Left ventricle myocardium inferior (tissue), 1 donor: ENCODE data around the gene PRKCZ. TPM values are rescaled to one million over a fixed set of nuclear protein-coding genes. Genes with fewer than 3 reads are reported as not detected.

Experiments
- DNase-seq: peaks from one replicate; pipeline ENCODE4 v3.0.0-alpha.2; 2020
- H3K27ac ChIP-seq: fragments of 200-600 bp; replicated peaks from 2 replicates; pipeline ENCODE4 v1.8.0; 2021
- H3K27me3 ChIP-seq: fragments of 200-600 bp; 2 replicates; pipeline ENCODE4 v1.8.0; 2021; ENCODE audit warnings: low read depth
- H3K36me3 ChIP-seq: fragments of 200-600 bp; 2 replicates; pipeline ENCODE4 v1.8.0; 2021
- H3K4me1 ChIP-seq: fragments of 200-600 bp; 2 replicates; pipeline ENCODE4 v1.8.0; 2021
- H3K4me3 ChIP-seq: fragments of 200-600 bp; 2 replicates; pipeline ENCODE4 v1.8.0; 2021; ENCODE audit warnings: mild to moderate bottlenecking, moderate library complexity
- H3K9me3 ChIP-seq: fragments of 200-600 bp; replicated peaks from 2 replicates; pipeline ENCODE4 v1.8.0; 2021
- CTCF ChIP-seq: fragments of 200-600 bp; IDR thresholded peaks from 2 replicates; pipeline ENCODE4 v1.8.0; 2021; ENCODE audit warnings: antibody characterized with exemption, mild to moderate bottlenecking, borderline replicate concordance
- intact Hi-C: fragments of 100-400 bp; cut with micrococcal nuclease; formaldehyde crosslinking; loops from one replicate; pipeline ENCODE4 v1.11.0; 2022
- total RNA-seq: library from RNA; stranded (reverse); fragmentation: NEBNext Ultra II Directional; extraction: Animal tissue kit (Norgen Biotek cat#: 25700); gene quantifications from one replicate; pipeline ENCODE4 v1.2.1, GENCODE V29; 2021
- donor health status: DM: no; HTN: yes; CAD: no; lungs with severe emphysema.

Gene PRKCZ
- total RNA-seq, 1 donor from 2014 or later = 19.1 TPM

DNA sequence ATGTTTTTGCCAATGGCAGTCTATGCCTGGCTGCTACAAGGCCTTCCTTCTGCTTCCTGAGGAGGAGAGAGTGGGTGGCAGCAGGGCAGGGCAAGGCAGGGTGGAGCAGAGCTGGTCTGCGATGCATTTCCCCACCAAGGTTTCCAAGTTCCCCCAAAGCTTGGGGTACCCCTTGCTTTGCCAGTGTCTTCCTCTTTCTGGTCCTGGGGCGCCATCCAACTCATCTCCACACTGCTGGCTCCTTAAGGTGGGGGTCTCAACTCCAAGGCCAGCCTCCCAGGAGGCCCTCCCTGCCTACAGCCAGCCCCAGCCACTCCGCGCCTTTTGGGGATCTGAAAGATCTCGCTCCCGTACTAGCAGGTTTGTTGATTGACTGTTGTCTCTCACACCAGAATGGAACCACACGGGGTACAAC is 174.0 kb downstream of the PRKCZ start:
- Histone ChIP-seq H3K36me3 (no peaks in the 10 kb centered on the region), H3K4me1 (peaks cover 15% of the 10 kb centered on the region), H3K27me3 (no peaks in the 10 kb centered on the region), H3K27ac (no peak overlapping the region), H3K4me3 (no peak overlapping the region), H3K9me3 (no peaks in the 10 kb centered on the region)
- no peak for DNase-seq
- TF ChIP-seq CTCF = no peak
- intact Hi-C loops = no loop called here

DNA sequence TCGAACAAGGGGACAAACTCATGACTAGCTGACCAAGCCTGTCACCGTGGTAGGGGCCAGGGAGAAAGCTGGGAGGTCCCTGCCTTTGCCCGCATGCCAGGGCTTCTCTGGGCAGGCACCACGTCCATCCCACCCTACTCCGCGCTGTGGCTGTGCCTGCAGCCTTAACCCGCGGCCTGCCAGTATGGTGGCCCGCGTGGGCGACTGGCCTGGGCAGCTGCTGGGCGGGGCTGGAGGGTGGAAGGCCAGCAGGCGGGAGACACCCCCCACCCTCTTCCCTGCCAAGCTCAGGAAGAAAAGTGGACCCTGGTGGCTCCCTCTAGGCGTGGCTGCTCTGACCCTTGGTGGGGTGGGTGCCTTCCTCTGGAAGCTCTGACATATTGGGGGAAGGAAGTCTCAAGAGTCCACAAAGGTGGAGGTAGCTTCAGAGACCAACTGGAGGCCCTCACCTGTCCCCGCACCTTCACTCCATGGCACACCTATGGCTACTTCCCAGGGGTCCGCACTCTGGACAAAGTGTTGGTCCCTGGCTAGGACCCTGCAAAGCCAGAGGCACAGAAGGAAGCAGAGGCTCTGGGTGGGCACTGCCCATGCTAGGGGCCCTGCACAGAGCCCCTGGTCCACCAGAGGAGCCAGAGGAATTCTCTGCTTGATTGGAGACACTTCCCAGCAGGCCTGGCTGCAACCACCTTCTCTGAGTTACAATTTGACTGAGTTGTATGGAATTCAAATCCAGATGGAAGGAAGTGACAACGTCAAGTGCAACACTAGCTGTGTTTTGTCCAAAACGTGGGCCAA is 174.6 kb downstream of the PRKCZ start:
- no peak overlapping the region for H3K27ac ChIP-seq
- H3K4me1 ChIP-seq = peaks cover 21% of the 10 kb centered on the region
- no peak overlapping the region for H3K4me3 ChIP-seq
- intact Hi-C loops = no loop called here
- no peaks in the 10 kb centered on the region for H3K27me3 ChIP-seq
- H3K36me3 ChIP-seq = no peaks in the 10 kb centered on the region
- TF ChIP-seq CTCF = no peak
- no peak for DNase-seq
- no peaks in the 10 kb centered on the region for H3K9me3 ChIP-seq

DNA sequence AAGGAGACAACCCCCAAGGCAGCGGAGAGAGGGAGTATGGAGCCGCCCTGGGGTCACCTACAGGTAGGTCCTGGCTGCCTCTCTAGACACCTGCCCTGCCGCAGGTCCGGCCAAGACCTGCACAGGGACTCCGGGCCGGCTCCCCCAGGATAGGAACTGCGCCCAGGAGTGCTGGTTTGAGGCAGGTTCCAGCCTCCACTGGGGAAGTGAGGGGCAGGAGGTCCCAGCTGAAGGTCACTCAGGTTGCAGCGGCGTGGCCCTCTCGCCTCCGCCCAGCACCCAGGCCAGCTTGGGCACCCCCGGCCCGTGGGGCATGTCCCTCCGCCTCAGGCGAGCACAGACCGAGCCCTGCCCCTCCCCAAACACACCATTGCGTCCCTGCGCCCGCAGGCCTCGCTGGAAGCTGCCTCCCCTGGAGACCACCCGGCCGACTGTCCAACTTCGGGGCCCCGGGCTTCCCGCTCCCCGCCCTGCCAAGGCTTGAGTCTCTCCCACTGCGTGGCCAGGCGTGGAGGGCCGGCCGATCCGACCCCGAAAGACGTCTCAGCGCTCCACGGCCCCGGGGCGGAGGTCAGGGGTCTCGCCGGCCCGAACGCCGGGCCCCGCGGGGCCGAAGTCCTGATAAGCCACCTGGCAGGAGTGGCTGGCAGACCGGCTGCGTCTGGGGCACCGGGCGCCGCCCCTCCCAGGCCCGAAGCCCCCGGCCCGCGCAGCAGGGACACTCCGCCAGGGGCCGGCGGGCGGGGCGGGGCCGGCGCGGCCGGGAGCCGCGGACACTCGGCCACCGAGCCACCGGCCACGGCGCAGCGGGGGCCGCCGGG is 176.5 kb downstream of the PRKCZ start:
- intact Hi-C loops = no loop called here
- no peak for DNase-seq
- Histone ChIP-seq H3K27me3 (no peaks in the 10 kb centered on the region), H3K27ac (peak overlapping the region; percentile 100), H3K4me1 (peaks cover 40% of the 10 kb centered on the region), H3K36me3 (no peaks in the 10 kb centered on the region), H3K9me3 (no peaks in the 10 kb centered on the region), H3K4me3 (peak overlapping the region; percentile 84)
- no peak for TF ChIP-seq CTCF

- peak; percentile 96 for DNase-seq
- Histone ChIP-seq H3K27ac (peak overlapping the region; percentile 100), H3K4me1 (peaks cover 48% of the 10 kb centered on the region), H3K27me3 (no peaks in the 10 kb centered on the region), H3K4me3 (peak overlapping the region; percentile 84), H3K36me3 (no peaks in the 10 kb centered on the region), H3K9me3 (no peaks in the 10 kb centered on the region)
- intact Hi-C loops = no loop called here
- no peak for TF ChIP-seq CTCF
Observed at GRCh38 chr1:2227346-2228156, 177.3 kb downstream of the PRKCZ start.

GRCh38 chr1:2228157-2228594 is 178.0 kb downstream of the PRKCZ start, which contains the start of gene SKI:
TSS of gene SKI (plus strand) at chr1:2228319. CDS start at chr1:2228767, 448 bp downstream.
- Histone ChIP-seq H3K27me3 (no peaks in the 10 kb centered on the region), H3K9me3 (no peaks in the 10 kb centered on the region), H3K36me3 (no peaks in the 10 kb centered on the region), H3K4me3 (peak within 1 kb of the TSS; percentile 84), H3K4me1 (peaks cover 55% of the 10 kb centered on the region), H3K27ac (peak within 1 kb of the TSS; percentile 100)
- intact Hi-C loops = no loop called here
- no peak for TF ChIP-seq CTCF
- no peak for DNase-seq
